A549 (cell line): ENCODE results near the gene TCERG1L.

ENCODE experiments used
- CTCF ChIP-seq: fragments of >200 bp; sonication (Bioruptor Twin); formaldehyde crosslinking; IDR thresholded peaks from 3 replicates; pipeline ENCODE4 v1.5.1; 2016
- ELK1 ChIP-seq: fragments of 150-350 bp; IDR thresholded peaks from 2 replicates; pipeline ENCODE4 v1.6.1; 2014; ENCODE audit warnings: low read depth, mild to moderate bottlenecking, low read length
- HOXA7 ChIP-seq: fragments of 250-450 bp; sonication (Bioruptor Pico); IDR thresholded peaks from 2 replicates; pipeline ENCODE4 v1.5.0; 2020; ENCODE audit warnings: mild to moderate bottlenecking, moderate library complexity
- JUNB ChIP-seq: fragments of >200 bp; sonication (Bioruptor Twin); formaldehyde crosslinking; IDR thresholded peaks from 2 replicates; pipeline ENCODE4 v1.6.1; 2016
- KDM5A ChIP-seq: fragments of 200-600 bp; sonication (generic); IDR thresholded peaks from 2 replicates; pipeline ENCODE4 v1.6.1; 2016; ENCODE audit warnings: antibody characterized with exemption, mild to moderate bottlenecking
- NR3C1 ChIP-seq: fragments of >200 bp; sonication (Bioruptor Twin); formaldehyde crosslinking; IDR thresholded peaks from 3 replicates; pipeline ENCODE4 v1.6.1; 2017
- POLR2A ChIP-seq: IDR thresholded peaks from 2 replicates; pipeline ENCODE4 v1.6.1; 2012; ENCODE audit warnings: mild to moderate bottlenecking, low read length
- RAD21 ChIP-seq, 2 experiments: fragments of >200 bp in 1 of 2; sonication (Bioruptor Twin) in 1 of 2; formaldehyde crosslinking in 1 of 2; IDR thresholded peaks in 1 of 2; conservative IDR thresholded peaks in 1 of 2; 2 replicates in 1 of 2; 3 replicates in 1 of 2; pipeline ENCODE4 v1.6.1; 2012 to 2018; ENCODE audit warnings: inconsistent platforms in 1 of 2
- USF2 ChIP-seq: fragments of 450-650 bp; IDR thresholded peaks from 2 replicates; pipeline ENCODE4 v1.6.1; 2014; ENCODE audit warnings: antibody characterized with exemption

GRCh38 chr10:131126321-131127137 is 185.0 kb downstream of the TCERG1L start:
- no peak for TF ChIP-seq JUNB
- TF ChIP-seq POLR2A: no peak
- no peak for TF ChIP-seq CTCF
- TF ChIP-seq HOXA7 (CRISPR knock-in tag): no peak
- TF ChIP-seq RAD21 (conservative IDR thresholded peaks at IDR 0.05 in 1 of 2, IDR thresholded peaks at IDR 0.05 in 1 of 2): no peak
- TF ChIP-seq KDM5A: no peak
- TF ChIP-seq ELK1: no peak
- no peak for TF ChIP-seq NR3C1
- TF ChIP-seq USF2: no peak
